Measurements from ENCODE around the gene LAMA2.

- TF ChIP-seq POLR2A (IDR thresholded peaks at IDR 0.05) = no peak
- no peak for TF ChIP-seq CTCF (IDR thresholded peaks at IDR 0.05)
Observed at GRCh38 chr6:129447198-129447565, 564.2 kb downstream of the LAMA2 start.
